ENCODE measurements around the gene DEPDC7.
"Not testable (repeated sequence)": the region's sequence is repeated elsewhere in the genome, so short reads cannot be mapped to it uniquely, and the experiment has no call there.

The DEPDC7 gene

GRCh38 chr11:33015621-33016551 is at the start of gene DEPDC7:
DEPDC7 (plus strand) TSS chr11:33015878; CDS start chr11:33015956, 78 bp downstream.
- no peaks in the 10 kb centered on the region for H3K36me3 Mint-ChIP-seq
- H3K4me3 Mint-ChIP-seq, result peak within 1 kb of the TSS; percentile 78
- ATAC-seq, result peak; percentile 75
- peaks cover 59% of the 10 kb centered on the region for H3K27me3 Mint-ChIP-seq
- no peak within 1 kb of the TSS for H3K27ac Mint-ChIP-seq
- no peaks in the 10 kb centered on the region for H3K9me3 Mint-ChIP-seq
- H3K4me1 Mint-ChIP-seq, result peaks cover 9% of the 10 kb centered on the region

GRCh38 chr11:32968541-32968940 is 47.1 kb upstream of the DEPDC7 start:
- Mint-ChIP-seq H3K36me3 (peaks cover 24% of the 10 kb centered on the region), H3K27ac (no peak overlapping the region), H3K27me3 (no peaks in the 10 kb centered on the region)

DNA sequence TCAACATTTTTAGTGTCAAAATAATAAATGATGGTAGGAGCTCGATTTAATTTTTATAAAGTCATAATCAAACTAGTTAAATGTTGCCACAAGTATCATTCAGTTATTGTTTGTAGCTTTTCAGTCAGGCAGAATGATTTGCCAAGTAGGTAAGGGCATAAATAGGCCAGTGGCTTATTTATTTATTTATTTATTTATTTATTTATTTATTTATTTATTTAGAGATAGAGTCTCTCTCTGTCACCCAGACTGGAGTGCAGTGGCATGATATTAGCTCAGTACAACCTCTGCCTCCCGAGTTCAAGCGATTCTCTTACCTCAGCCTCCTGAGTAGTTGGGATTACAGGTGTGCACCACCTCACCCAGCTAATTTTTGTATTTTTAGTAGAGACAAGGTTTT is 43.4 kb upstream of the DEPDC7 start:
- H3K9me3 Mint-ChIP-seq, H3K27ac Mint-ChIP-seq, H3K4me3 Mint-ChIP-seq, ATAC-seq, H3K27me3 Mint-ChIP-seq, H3K4me1 Mint-ChIP-seq: not testable (repeated sequence)
- H3K36me3 Mint-ChIP-seq, result peaks cover 28% of the 10 kb centered on the region

More at GRCh38 chr11:32968541-32968940, 47.1 kb upstream of the DEPDC7 start:
- no peaks in the 10 kb centered on the region for H3K9me3 Mint-ChIP-seq
- H3K4me3 Mint-ChIP-seq, result no peak overlapping the region
- no peaks in the 10 kb centered on the region for H3K4me1 Mint-ChIP-seq
- no peak for ATAC-seq

- peaks cover 28% of the 10 kb centered on the region for H3K36me3 Mint-ChIP-seq
- no peaks in the 10 kb centered on the region for H3K9me3 Mint-ChIP-seq
- H3K27me3 Mint-ChIP-seq, result no peaks in the 10 kb centered on the region
- no peaks in the 10 kb centered on the region for H3K4me1 Mint-ChIP-seq
- ATAC-seq, result no peak
- no peak overlapping the region for H3K27ac Mint-ChIP-seq
- H3K4me3 Mint-ChIP-seq, result no peak overlapping the region
These were observed 42.9 kb upstream of the DEPDC7 start for GRCh38 chr11:32972781-32973180.

- Mint-ChIP-seq H3K4me3 (no peak overlapping the region), H3K27me3 (no peaks in the 10 kb centered on the region), H3K36me3 (peaks cover 6% of the 10 kb centered on the region), H3K4me1 (no peaks in the 10 kb centered on the region), H3K9me3 (no peaks in the 10 kb centered on the region), H3K27ac (no peak overlapping the region)
- ATAC-seq, result no peak
These were observed 33.1 kb upstream of the DEPDC7 start for GRCh38 chr11:32982626-32983025.

GRCh38 chr11:32983506-32983905 is 32.2 kb upstream of the DEPDC7 start:
- ATAC-seq, result no peak
- Mint-ChIP-seq H3K9me3 (no peaks in the 10 kb centered on the region), H3K4me1 (no peaks in the 10 kb centered on the region), H3K27ac (no peak overlapping the region), H3K27me3 (no peaks in the 10 kb centered on the region), H3K36me3 (peaks cover 6% of the 10 kb centered on the region), H3K4me3 (no peak overlapping the region)

GRCh38 chr11:32985600-32985999 is 30.1 kb upstream of the DEPDC7 start:
- Mint-ChIP-seq H3K36me3 (peaks cover 6% of the 10 kb centered on the region), H3K27me3 (no peaks in the 10 kb centered on the region), H3K4me3 (no peak overlapping the region), H3K27ac (no peak overlapping the region), H3K9me3 (no peaks in the 10 kb centered on the region), H3K4me1 (no peaks in the 10 kb centered on the region)
- ATAC-seq, result no peak

DNA sequence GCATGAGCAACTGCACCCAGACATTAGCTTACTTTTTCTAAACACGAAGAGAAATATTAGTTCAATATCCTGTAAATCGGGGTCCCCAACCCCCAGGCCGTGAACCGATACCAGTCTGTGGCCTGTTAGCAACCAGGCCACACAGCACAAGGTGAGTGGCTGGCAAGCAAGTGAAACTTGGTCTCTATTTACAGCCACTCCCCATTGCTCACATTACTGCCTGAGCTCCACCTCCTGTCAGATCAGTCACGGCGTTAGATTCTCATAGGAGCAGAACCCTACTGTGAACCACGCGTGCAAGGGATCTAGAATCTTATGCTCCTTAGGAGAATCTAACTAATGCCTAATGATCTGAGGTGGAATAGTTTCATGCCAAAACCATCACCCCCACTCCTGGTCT is 27.8 kb upstream of the DEPDC7 start:
- no peak overlapping the region for H3K4me3 Mint-ChIP-seq
- peaks cover 6% of the 10 kb centered on the region for H3K9me3 Mint-ChIP-seq
- no peak overlapping the region for H3K27ac Mint-ChIP-seq
- H3K36me3 Mint-ChIP-seq, result peaks cover 13% of the 10 kb centered on the region
- H3K27me3 Mint-ChIP-seq, result no peaks in the 10 kb centered on the region
- H3K4me1 Mint-ChIP-seq, result no peaks in the 10 kb centered on the region
- ATAC-seq, result no peak

GRCh38 chr11:32990481-32990880 is 25.2 kb upstream of the DEPDC7 start:
- H3K9me3 Mint-ChIP-seq, result peaks cover 10% of the 10 kb centered on the region
- H3K4me3 Mint-ChIP-seq, result no peak overlapping the region
- no peaks in the 10 kb centered on the region for H3K27me3 Mint-ChIP-seq
- peaks cover 7% of the 10 kb centered on the region for H3K36me3 Mint-ChIP-seq
- no peak for ATAC-seq
- no peaks in the 10 kb centered on the region for H3K4me1 Mint-ChIP-seq
- H3K27ac Mint-ChIP-seq, result no peak overlapping the region

GRCh38 chr11:32991427-32991826 is 24.3 kb upstream of the DEPDC7 start:
- Mint-ChIP-seq H3K9me3 (peaks cover 10% of the 10 kb centered on the region), H3K4me3 (no peak overlapping the region), H3K4me1 (no peaks in the 10 kb centered on the region), H3K27me3 (no peaks in the 10 kb centered on the region), H3K27ac (no peak overlapping the region), H3K36me3 (peaks cover 7% of the 10 kb centered on the region)
- ATAC-seq, result no peak

DNA sequence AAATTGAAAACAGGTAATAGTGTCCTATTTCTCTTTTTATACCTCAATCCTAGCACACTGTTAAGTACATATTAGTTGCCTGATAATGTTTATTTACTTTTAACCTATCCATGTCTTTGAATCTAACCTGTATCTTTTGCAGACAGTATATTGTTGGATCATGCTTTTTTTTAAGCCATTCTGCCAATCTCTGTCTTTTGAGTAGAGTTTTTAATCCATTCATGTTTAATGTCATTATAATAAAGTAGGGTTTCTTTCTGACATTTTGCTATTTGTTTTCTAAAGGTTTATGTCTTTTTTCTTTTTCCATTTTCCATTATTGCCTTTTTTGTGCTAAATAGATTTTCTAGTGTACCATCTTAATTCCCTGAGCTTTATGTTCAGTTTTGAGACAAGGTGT is 23.8 kb upstream of the DEPDC7 start:
- Mint-ChIP-seq H3K27ac (no peak overlapping the region), H3K4me3 (no peak overlapping the region), H3K36me3 (peaks cover 7% of the 10 kb centered on the region), H3K4me1 (no peaks in the 10 kb centered on the region), H3K27me3 (no peaks in the 10 kb centered on the region), H3K9me3 (peaks cover 10% of the 10 kb centered on the region)
- ATAC-seq, result no peak

GRCh38 chr11:33000181-33000580 is 15.5 kb upstream of the DEPDC7 start:
- peaks cover 6% of the 10 kb centered on the region for H3K36me3 Mint-ChIP-seq

DNA sequence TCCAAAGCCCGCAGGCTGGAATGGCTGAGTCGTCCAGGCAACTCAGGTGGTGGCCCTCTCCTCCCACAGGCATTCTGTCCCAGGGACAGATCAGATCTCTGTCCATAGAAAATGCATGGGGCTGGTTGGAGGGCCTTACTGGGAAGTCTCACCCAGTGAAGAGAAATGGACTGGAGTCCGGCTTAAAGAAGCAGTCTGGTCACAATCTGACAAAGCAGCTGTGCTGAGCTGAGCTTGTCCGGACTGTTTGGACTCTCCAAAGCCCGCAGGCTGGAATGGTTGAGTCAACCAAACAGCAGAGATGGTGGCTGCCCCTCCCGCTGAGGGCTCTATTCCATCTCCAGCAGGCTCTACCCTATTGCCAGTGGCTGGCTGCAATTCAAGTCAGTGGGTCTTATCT is 14.4 kb upstream of the DEPDC7 start:
- no peaks in the 10 kb centered on the region for H3K4me1 Mint-ChIP-seq
- H3K27ac Mint-ChIP-seq, result no peak overlapping the region
- no peak for ATAC-seq
- H3K27me3 Mint-ChIP-seq, result peaks cover 36% of the 10 kb centered on the region
- peaks cover 6% of the 10 kb centered on the region for H3K36me3 Mint-ChIP-seq
- no peaks in the 10 kb centered on the region for H3K9me3 Mint-ChIP-seq
- no peak overlapping the region for H3K4me3 Mint-ChIP-seq

More at GRCh38 chr11:33000181-33000580, 15.5 kb upstream of the DEPDC7 start:
- H3K4me1 Mint-ChIP-seq, result no peaks in the 10 kb centered on the region
- ATAC-seq, result no peak
- no peaks in the 10 kb centered on the region for H3K9me3 Mint-ChIP-seq
- H3K4me3 Mint-ChIP-seq, result no peak overlapping the region
- no peak overlapping the region for H3K27ac Mint-ChIP-seq
- H3K27me3 Mint-ChIP-seq, result peaks cover 36% of the 10 kb centered on the region

GRCh38 chr11:33001751-33002542 is 13.7 kb upstream of the DEPDC7 start:
- ATAC-seq, result no peak

GRCh38 chr11:33005175-33005574 is 10.5 kb upstream of the DEPDC7 start:
- Mint-ChIP-seq H3K4me3 (no peak overlapping the region), H3K36me3 (no peaks in the 10 kb centered on the region), H3K4me1 (no peaks in the 10 kb centered on the region), H3K27ac (no peak overlapping the region), H3K9me3 (no peaks in the 10 kb centered on the region), H3K27me3 (peaks cover 26% of the 10 kb centered on the region)
- ATAC-seq, result no peak

More at GRCh38 chr11:33001751-33002542, 13.7 kb upstream of the DEPDC7 start:
- Mint-ChIP-seq H3K9me3 (no peaks in the 10 kb centered on the region), H3K4me1 (no peaks in the 10 kb centered on the region), H3K36me3 (peaks cover 6% of the 10 kb centered on the region), H3K4me3 (no peak overlapping the region), H3K27ac (no peak overlapping the region), H3K27me3 (peaks cover 39% of the 10 kb centered on the region)
